GM19025 (cell line): ENCODE measurements around the gene ARHGEF39.

ENCODE experiments used
- ATAC-seq: cut with Tn5 transposase; IDR thresholded peaks from one replicate; pipeline ENCODE4 v1.9.1; 2021; ENCODE audit warnings: mild to moderate bottlenecking, low read depth, moderate library complexity; ENCODE audit not compliant: unreplicated experiment

Gene ARHGEF39

GRCh38 chr9:35679091-35679490, 14.1 kb upstream of the ARHGEF39 start:
- no peak for ATAC-seq

GRCh38 chr9:35675732-35676392, 10.9 kb upstream of the ARHGEF39 start:
- no peak for ATAC-seq

GRCh38 chr9:35675204-35675603, 10.2 kb upstream of the ARHGEF39 start:
- ATAC-seq: no peak

GRCh38 chr9:35674025-35674361, 9.0 kb upstream of the ARHGEF39 start:
- ATAC-seq: no peak

- ATAC-seq: no peak
Observed at GRCh38 chr9:35673132-35674024, 8.4 kb upstream of the ARHGEF39 start, which contains the start of gene CA9. CA9 (plus strand) TSS chr9:35673928; CDS start chr9:35673960, 32 bp downstream.

GRCh38 chr9:35669331-35670145, 4.5 kb upstream of the ARHGEF39 start:
- ATAC-seq: no peak

- ATAC-seq: no peak
Observed at GRCh38 chr9:35667939-35668338, 2.9 kb upstream of the ARHGEF39 start.

- ATAC-seq: no peak
Observed at GRCh38 chr9:35666549-35666948, 1.6 kb upstream of the ARHGEF39 start.

- no peak for ATAC-seq
Observed at GRCh38 chr9:35666045-35666444, 1.1 kb upstream of the ARHGEF39 start.

- ATAC-seq: no peak
Observed at GRCh38 chr9:35665471-35665818, 450 bp upstream of the ARHGEF39 start.

- ATAC-seq: no peak
Observed at GRCh38 chr9:35662437-35662836, 2.6 kb downstream of the ARHGEF39 start.

- ATAC-seq: no peak
Observed at GRCh38 chr9:35661756-35662350, 3.1 kb downstream of the ARHGEF39 start.

GRCh38 chr9:35660966-35661415, 4.0 kb downstream of the ARHGEF39 start:
- no peak for ATAC-seq

GRCh38 chr9:35659340-35659739, 5.7 kb downstream of the ARHGEF39 start:
- no peak for ATAC-seq

- no peak for ATAC-seq
Observed at GRCh38 chr9:35658968-35659220, 6.1 kb downstream of the ARHGEF39 start.

- ATAC-seq: peak; percentile 54
Observed at GRCh38 chr9:35658137-35658967, 6.6 kb downstream of the ARHGEF39 start, which contains the start of gene CCDC107. CCDC107 (plus strand) TSS chr9:35658292; CDS start chr9:35658380, 88 bp downstream.

GRCh38 chr9:35657546-35658136, 7.4 kb downstream of the ARHGEF39 start, which contains the start of gene RMRP:
RMRP (minus strand) TSS chr9:35658019.
- ATAC-seq: peak; percentile 86

- ATAC-seq: no peak
Observed at GRCh38 chr9:35656831-35657545, 8.0 kb downstream of the ARHGEF39 start.

GRCh38 chr9:35656348-35656747, 8.6 kb downstream of the ARHGEF39 start:
- ATAC-seq: no peak
